Common myeloid progenitor, CD34-positive (primary cell): ENCODE measurements around the gene PACS1.
A peak's percentile ranks its signal among the peaks of the same experiment; 100 is the strongest.

ENCODE experiments used
- CTCF ChIA-PET: fragments of 350-600 bp; sonication (Branson Sonifier 250); formaldehyde crosslinking; loops from one replicate; lab custom pipeline; 2021; ENCODE audit warnings: antibody characterized with exemption; lab: Charles Lee
- POLR2A ChIA-PET: fragments of 350-600 bp; sonication (Branson Sonifier 250); formaldehyde crosslinking; loops from one replicate; lab custom pipeline; 2021; ENCODE audit warnings: antibody characterized with exemption; lab: Charles Lee
- DNase-seq, 3 donors: peaks; one replicate each; pipeline versions ENCODE4 v3.0.0 to v3.0.0-alpha.2; 2013
- H3K27ac ChIP-seq, 2 experiments: 1 replicate in 1 of 2; 2 replicates in 1 of 2; pipeline ENCODE4 v1.7.0; 2013; ENCODE audit warnings: inconsistent platforms in 2 of 2, low read length in 2 of 2, mild to moderate bottlenecking in 2 of 2, low read depth in 1 of 2, moderate library complexity in 1 of 2; ENCODE audit not compliant: severe bottlenecking in 2 of 2, insufficient read depth in 1 of 2, poor library complexity in 1 of 2
- H3K27me3 ChIP-seq, 5 experiments: replicated peaks in 2 of 5; 1 replicate in 3 of 5; 2 replicates in 2 of 5; pipeline versions ENCODE4 v1.6.1 to v1.7.0; 2013; ENCODE audit warnings: low read length in 4 of 5, mild to moderate bottlenecking in 2 of 5, moderate library complexity in 2 of 5, inconsistent platforms in 1 of 5; ENCODE audit not compliant: insufficient read depth in 5 of 5, control insufficient read depth in 4 of 5
- H3K36me3 ChIP-seq, 4 experiments: 1 replicate in 2 of 4; 2 replicates in 2 of 4; pipeline versions ENCODE4 v1.6.1 to v1.7.0; 2013; ENCODE audit warnings: low read length in 3 of 4, control low read depth in 1 of 4, mild to moderate bottlenecking in 1 of 4; ENCODE audit not compliant: control insufficient read depth in 4 of 4, insufficient read depth in 4 of 4
- H3K4me1 ChIP-seq, 4 experiments: 1 replicate in 3 of 4; 2 replicates in 1 of 4; pipeline versions ENCODE4 v1.6.1 to v1.7.1; 2013; ENCODE audit warnings: low read length in 3 of 4, mild to moderate bottlenecking in 3 of 4, control low read depth in 1 of 4, inconsistent platforms in 1 of 4, moderate library complexity in 1 of 4; ENCODE audit not compliant: control insufficient read depth in 4 of 4, insufficient read depth in 4 of 4; ENCODE audit errors: control extremely low read depth in 1 of 4
- H3K4me3 ChIP-seq, 7 experiments: 1 replicate in 4 of 7; 2 replicates in 3 of 7; pipeline versions ENCODE4 v1.5.1 to v1.7.0; 2013; ENCODE audit warnings: mild to moderate bottlenecking in 7 of 7, low read length in 6 of 7, moderate library complexity in 6 of 7, inconsistent platforms in 2 of 7, low read depth in 2 of 7, control low read depth in 1 of 7; ENCODE audit not compliant: insufficient read depth in 4 of 7, control insufficient read depth in 1 of 7; ENCODE audit errors: extremely low read depth in 1 of 7
- H3K9me3 ChIP-seq, 5 experiments: 1 replicate in 4 of 5; 2 replicates in 1 of 5; pipeline versions ENCODE4 v1.6.1 to v1.7.1; 2013; ENCODE audit warnings: low read length in 4 of 5, mild to moderate bottlenecking in 2 of 5, inconsistent platforms in 1 of 5, low read depth in 1 of 5, moderate library complexity in 1 of 5; ENCODE audit not compliant: control insufficient read depth in 4 of 5, insufficient read depth in 2 of 5; ENCODE audit errors: control extremely low read depth in 1 of 5
- WGBS: methylation state at CpG from one replicate; pipeline ENCODE4 v1.1.5; 2013; ENCODE audit not compliant: insufficient coverage; 5-methylcytosine and 5-hydroxymethylcytosine counted together

The PACS1 gene

DNA sequence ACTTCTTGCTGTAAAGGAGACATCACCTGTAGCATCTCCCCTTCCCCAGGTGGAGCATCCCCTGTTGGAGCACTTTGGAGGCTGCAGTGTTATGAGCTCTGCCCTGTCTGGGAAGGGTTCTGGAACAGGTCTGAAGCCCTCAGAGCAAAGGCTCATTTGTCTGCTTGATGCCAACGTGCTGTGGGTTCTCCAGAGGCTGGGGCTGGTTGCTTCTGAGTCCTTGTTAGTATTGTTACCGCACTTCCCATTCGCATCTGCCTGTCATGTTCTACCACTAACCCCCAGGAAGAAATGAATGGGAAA lies 73.1 kb downstream of the PACS1 start:
- H3K9me3 ChIP-seq, result no peaks in the 10 kb centered on the region
- peaks cover 0 to 3% (median under 1%) of the 10 kb centered on the region in 4 experiments for H3K36me3 ChIP-seq
- H3K27ac ChIP-seq, result no peak overlapping the region
- H3K27me3 ChIP-seq, result no peaks in the 10 kb centered on the region
- POLR2A ChIA-PET, result no interaction called here
- WGBS, result 87% methylated on average over 3 of the region's 3 CpGs
- H3K4me3 ChIP-seq, result no peak overlapping the region
- peaks cover 1 to 34% (median 20%) of the 10 kb centered on the region in 4 experiments for H3K4me1 ChIP-seq
- DNase-seq, result no peak
- CTCF ChIA-PET, result interaction anchor here (2.2 kb wide), 1 partner anchor 75 kb away, joined by 7 read pairs; no protein-coding TSS in a partner anchor

DNA sequence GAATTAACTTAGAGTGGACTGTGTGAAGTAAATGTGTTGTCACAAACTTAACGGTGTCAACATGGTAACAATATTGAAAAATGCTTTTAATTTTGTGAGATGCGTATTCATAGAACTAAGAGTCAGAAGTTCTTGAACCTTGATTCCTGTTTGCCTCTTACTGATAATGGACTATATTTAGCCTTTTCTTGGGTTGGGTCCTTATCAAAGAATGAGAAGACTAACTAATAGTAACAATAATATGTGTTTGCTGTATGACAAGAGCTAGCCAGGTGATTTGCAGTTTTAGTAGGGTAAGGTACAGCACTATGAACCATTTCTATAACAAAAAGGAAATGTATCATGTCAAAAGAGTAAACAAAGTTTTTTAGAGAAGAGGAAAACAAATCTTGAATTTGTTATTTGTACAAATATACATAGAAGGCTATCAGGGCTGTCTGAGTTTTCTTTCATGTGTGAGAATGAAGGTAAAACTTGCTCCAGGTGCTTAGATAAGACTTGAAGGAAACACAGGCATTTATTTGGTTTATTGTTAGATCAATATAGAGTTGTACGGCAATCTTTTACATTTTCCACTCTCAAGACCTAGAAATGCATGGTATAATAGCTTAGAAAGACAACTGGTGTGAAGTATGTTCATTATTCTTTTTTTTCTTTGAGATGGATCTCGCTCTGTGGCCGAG lies 74.1 kb downstream of the PACS1 start:
- ChIA-PET CTCF (interaction anchor here (0.9 to 1.0 kb wide), 3 partner anchors 10 to 42 kb away, joined by 3 to 4 read pairs (median 3); no protein-coding TSS in a partner anchor), POLR2A (no interaction called here)
- peak overlapping the region in 1 of 2 experiments; percentile 46 for H3K27ac ChIP-seq
- no peaks in the 10 kb centered on the region for H3K27me3 ChIP-seq
- peaks cover 1 to 30% (median 17%) of the 10 kb centered on the region in 4 experiments for H3K4me1 ChIP-seq
- H3K9me3 ChIP-seq, result no peaks in the 10 kb centered on the region
- H3K36me3 ChIP-seq, result peaks cover 0 to 3% (median under 1%) of the 10 kb centered on the region in 4 experiments
- no peak overlapping the region for H3K4me3 ChIP-seq
- DNase-seq, result no peak
- WGBS, result 90% methylated on average over 2 of the region's 5 CpGs

DNA sequence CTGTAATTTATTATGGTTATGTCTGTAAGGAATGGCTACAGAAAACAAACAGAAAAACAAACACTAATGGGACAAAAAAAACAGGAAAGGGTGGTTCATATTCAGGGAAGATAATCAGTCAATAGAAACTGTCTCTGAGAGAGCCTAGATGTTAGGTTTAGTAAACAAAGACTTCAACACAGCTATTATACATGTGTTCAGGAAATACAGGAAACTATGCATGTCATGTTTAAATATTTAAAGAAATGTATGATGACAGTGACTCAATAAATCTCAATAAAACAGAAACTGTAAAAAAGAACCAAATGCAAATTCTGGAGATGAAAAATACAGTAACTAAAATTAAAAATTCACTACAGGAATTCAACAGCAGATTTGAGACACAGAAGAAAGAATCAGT lies 76.0 kb downstream of the PACS1 start:
- peak overlapping the region in 1 of 2 experiments; percentile 63 for H3K27ac ChIP-seq
- DNase-seq, result peak in 2 of 3 donors; percentile 64 to 81
- H3K4me1 ChIP-seq, result peaks cover 1 to 39% (median 18%) of the 10 kb centered on the region in 4 experiments
- H3K4me3 ChIP-seq, result no peak overlapping the region
- ChIA-PET POLR2A (interaction anchor here (1.1 kb wide), 1 partner anchor 11 kb away, joined by 4 read pairs; no protein-coding TSS in a partner anchor), CTCF (interaction anchor here (1.0 to 1.3 kb wide), 2 partner anchors 9 to 11 kb away, joined by 3 read pairs; no protein-coding TSS in a partner anchor)
- H3K36me3 ChIP-seq, result peaks cover 0 to 3% (median under 1%) of the 10 kb centered on the region in 4 experiments
- H3K27me3 ChIP-seq, result no peaks in the 10 kb centered on the region
- H3K9me3 ChIP-seq, result no peaks in the 10 kb centered on the region

DNA sequence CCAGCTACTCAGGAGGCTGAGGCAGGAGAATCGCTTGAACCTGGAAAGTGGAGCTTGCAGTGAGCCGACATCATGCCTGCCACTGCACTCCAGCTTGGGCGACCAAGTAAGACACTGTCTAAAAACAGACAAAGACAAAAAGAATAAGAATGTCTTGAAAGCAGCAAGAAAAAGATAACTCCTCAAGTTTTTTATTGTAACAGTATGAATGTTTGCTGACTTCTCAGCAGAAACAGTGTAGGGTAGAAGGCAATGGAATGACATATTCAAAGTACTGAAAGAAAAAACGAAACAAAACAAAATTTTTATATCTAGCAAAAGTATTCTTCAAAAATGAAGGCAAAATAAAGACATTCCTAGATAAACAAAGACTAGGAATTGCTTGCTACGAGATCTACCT lies 76.9 kb downstream of the PACS1 start:
- 100% methylated on average over 2 of the region's 5 CpGs for WGBS
- ChIA-PET POLR2A (interaction anchor here (1.1 kb wide), 1 partner anchor 10 kb away, joined by 4 read pairs; no protein-coding TSS in a partner anchor), CTCF (no interaction called here)

DNA sequence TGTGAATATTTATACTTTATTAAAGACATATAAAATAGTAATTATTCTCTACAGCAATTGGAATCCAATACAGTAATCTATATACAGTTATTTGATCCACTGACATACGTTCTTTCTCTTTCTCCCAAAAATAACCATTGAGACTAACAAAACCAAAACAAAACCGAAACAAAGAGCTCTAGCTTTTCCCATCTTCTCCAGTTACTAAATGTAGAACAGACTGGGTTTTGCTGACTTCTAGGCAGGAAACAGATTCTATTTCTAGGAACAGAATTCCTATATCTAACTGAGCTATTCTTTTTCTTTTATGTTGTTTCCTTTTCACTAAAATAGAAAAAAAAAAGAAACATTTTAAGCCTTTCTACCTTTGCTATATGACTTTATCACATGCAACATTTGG lies 80.1 kb downstream of the PACS1 start:
- Histone ChIP-seq H3K4me1 (peaks cover 0 to 26% (median 8%) of the 10 kb centered on the region in 4 experiments), H3K27me3 (no peaks in the 10 kb centered on the region), H3K36me3 (peaks cover 0 to 2% (median 2%) of the 10 kb centered on the region in 4 experiments), H3K27ac (peak overlapping the region in 1 of 2 experiments; percentile 6), H3K4me3 (peak overlapping the region in 3 of 7 experiments; percentile 16 to 61 (median 32)), H3K9me3 (peaks cover 0 to 12% (median 0%) of the 10 kb centered on the region in 5 experiments)
- peak in 2 of 3 donors; percentile 22 to 36 for DNase-seq
- ChIA-PET CTCF (interaction anchor here (0.6 to 1.7 kb wide), 4 partner anchors 10 to 63 kb away, joined by 3 to 5 read pairs (median 3); no protein-coding TSS in a partner anchor), POLR2A (no interaction called here)
- no CpG with 5 or more reads among the region's 2 CpGs for WGBS

More for the DNA sequence above, 76.9 kb downstream of the PACS1 start:
- peaks cover 0 to 4% (median 0%) of the 10 kb centered on the region in 5 experiments for H3K9me3 ChIP-seq
- H3K27me3 ChIP-seq, result no peaks in the 10 kb centered on the region
- peaks cover 1 to 39% (median 17%) of the 10 kb centered on the region in 4 experiments for H3K4me1 ChIP-seq
- no peak overlapping the region for H3K27ac ChIP-seq
- H3K4me3 ChIP-seq, result no peak overlapping the region
- peak in 2 of 3 donors; percentile 19 to 36 for DNase-seq
- H3K36me3 ChIP-seq, result peaks cover 0 to 3% (median 2%) of the 10 kb centered on the region in 4 experiments

DNA sequence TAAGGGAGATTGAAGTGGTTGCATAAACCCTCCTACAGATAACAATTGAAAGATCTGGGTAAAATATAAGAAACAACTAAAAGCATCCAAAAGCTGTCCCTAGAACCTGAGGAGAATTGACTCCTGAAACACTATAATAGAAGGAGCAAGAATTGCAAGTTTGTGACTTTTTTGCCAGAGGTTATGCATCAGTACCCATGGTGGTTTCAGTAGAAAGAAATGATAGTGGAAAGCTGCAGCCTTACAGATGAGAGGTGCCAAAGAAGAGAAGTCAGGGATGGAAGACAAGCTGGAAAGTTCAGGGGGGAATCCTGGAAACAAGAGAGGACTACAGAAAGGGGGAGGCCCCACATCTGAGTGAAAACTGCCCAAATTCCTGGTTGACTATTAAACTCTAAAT lies 80.7 kb downstream of the PACS1 start:
- no peak for DNase-seq
- H3K9me3 ChIP-seq, result peaks cover 0 to 12% (median 0%) of the 10 kb centered on the region in 5 experiments
- CTCF ChIA-PET, result interaction anchor here (1.4 to 1.7 kb wide), 3 partner anchors 13 to 62 kb away, joined by 3 to 5 read pairs (median 3); no protein-coding TSS in a partner anchor
- POLR2A ChIA-PET, result no interaction called here
- no peak overlapping the region for H3K27ac ChIP-seq
- H3K27me3 ChIP-seq, result no peaks in the 10 kb centered on the region
- H3K4me3 ChIP-seq, result peak overlapping the region in 1 of 7 experiments; percentile 19
- peaks cover 0 to 20% (median 5%) of the 10 kb centered on the region in 4 experiments for H3K4me1 ChIP-seq
- peaks cover 0 to 2% (median under 1%) of the 10 kb centered on the region in 4 experiments for H3K36me3 ChIP-seq

DNA sequence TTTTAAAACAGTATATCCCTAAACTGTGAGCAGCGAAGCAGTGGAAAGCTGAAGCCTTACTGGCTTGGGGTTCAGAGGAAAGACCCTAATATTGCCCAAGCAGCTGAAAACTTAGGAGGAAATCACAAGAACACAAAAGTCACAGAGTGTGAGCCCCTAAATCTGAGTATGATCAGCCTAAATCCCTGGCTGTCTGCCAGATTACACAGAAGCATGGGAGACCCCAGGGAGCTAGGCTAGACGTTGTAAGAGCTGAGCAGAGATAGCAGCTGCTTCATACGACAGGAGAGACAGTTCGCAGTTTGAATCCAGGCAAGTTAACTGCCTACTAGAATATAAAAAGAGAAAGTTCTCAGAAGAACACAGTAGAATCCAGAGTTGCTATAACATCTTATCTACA lies 81.2 kb downstream of the PACS1 start:
- DNase-seq, result no peak
- no peaks in the 10 kb centered on the region for H3K27me3 ChIP-seq
- H3K27ac ChIP-seq, result no peak overlapping the region
- peaks cover 0 to 16% (median 3%) of the 10 kb centered on the region in 4 experiments for H3K4me1 ChIP-seq
- ChIA-PET CTCF (interaction anchor here (1.7 kb wide), 1 partner anchor 62 kb away, joined by 3 read pairs; no protein-coding TSS in a partner anchor), POLR2A (no interaction called here)
- H3K9me3 ChIP-seq, result peaks cover 0 to 12% (median 0%) of the 10 kb centered on the region in 5 experiments
- peaks cover 0 to 2% (median under 1%) of the 10 kb centered on the region in 4 experiments for H3K36me3 ChIP-seq
- no peak overlapping the region for H3K4me3 ChIP-seq
- WGBS, result 96% methylated on average over 4 of the region's 4 CpGs
